ENCODE measurements around the gene BAHCC1. TPM values are rescaled to one million over a fixed set of nuclear protein-coding genes. Genes with fewer than 3 reads are reported as not detected.

Gene BAHCC1
- total and polyA plus RNA-seq, 2 of the 8 experiments (the other 6 are each of a cell fraction or from before 2014, with no cell fraction given): 0.26 to 0.58 TPM

GRCh38 chr17:81481073-81481799, 86.0 kb downstream of the BAHCC1 start (continued):
- TF ChIP-seq CHD7 (IDR thresholded peaks at IDR 0.05; ENCODE audit: insufficient replicate concordance, low read length): no peak
- TF ChIP-seq GABPA (IDR thresholded peaks at IDR 0.05; ENCODE audit: borderline replicate concordance, insufficient read depth, low read length): 0 out of 2 replicates have a peak, but pooled peaks have one; percentile 12
- peak; percentile 76 for TF ChIP-seq E2F6 (IDR thresholded peaks at IDR 0.05)
- TF ChIP-seq, protein P1, sequence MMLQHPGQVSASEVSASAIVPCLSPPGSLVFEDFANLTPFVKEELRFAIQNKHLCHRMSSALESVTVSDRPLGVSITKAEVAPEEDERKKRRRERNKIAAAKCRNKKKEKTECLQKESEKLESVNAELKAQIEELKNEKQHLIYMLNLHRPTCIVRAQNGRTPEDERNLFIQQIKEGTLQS (IDR thresholded peaks at IDR 0.05; ENCODE audit: insufficient read depth, low read depth, low read length): no peak
- no peak for TF ChIP-seq ATF2 (IDR thresholded peaks at IDR 0.05; ENCODE audit: low read length)
- no peak for TF ChIP-seq TCF12 (IDR thresholded peaks at IDR 0.05; ENCODE audit: low read depth, low read length)

Measured in H1 (cell line).